ENCODE results near the gene FLOT1.

DNA sequence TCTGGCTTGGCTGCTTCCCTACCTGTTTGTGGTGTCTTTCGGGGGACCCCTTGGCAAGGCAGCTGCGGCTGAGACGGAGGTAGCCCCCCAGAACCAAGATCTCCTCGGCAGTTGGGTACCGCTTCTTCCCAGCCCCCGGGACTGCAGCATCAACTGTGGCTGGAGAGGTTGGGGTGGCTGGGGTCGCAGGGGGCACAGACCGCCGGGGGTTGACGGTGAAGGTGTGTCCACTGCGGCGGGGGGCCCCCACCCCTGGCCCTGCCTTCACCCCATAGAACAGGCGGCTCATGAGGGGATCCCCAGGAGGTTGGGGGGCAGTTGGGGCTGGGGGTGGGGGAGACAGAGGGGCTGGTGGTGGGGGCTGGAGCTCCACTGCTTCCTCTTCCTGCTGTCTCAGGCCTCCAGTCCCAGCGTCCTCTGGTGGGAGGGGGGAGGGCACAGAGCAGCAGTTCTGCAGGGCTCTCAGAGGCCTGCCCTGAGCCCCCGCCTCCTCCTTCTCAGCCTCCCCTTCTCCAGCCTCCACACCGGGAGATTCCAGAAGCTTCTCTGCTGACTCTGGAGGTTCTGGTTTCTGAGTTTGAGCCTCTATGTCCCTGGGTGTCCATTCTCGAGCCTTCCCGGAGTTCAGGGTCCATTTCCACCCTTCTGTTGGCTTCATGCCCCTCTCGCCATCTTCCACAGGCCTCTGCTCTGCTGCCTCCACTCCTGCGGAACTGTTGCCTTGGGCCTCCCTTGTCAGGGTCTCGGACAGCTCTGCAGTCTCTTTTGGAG, 57.9 kb downstream of the FLOT1 start:
- TF ChIP-seq, protein P1, sequence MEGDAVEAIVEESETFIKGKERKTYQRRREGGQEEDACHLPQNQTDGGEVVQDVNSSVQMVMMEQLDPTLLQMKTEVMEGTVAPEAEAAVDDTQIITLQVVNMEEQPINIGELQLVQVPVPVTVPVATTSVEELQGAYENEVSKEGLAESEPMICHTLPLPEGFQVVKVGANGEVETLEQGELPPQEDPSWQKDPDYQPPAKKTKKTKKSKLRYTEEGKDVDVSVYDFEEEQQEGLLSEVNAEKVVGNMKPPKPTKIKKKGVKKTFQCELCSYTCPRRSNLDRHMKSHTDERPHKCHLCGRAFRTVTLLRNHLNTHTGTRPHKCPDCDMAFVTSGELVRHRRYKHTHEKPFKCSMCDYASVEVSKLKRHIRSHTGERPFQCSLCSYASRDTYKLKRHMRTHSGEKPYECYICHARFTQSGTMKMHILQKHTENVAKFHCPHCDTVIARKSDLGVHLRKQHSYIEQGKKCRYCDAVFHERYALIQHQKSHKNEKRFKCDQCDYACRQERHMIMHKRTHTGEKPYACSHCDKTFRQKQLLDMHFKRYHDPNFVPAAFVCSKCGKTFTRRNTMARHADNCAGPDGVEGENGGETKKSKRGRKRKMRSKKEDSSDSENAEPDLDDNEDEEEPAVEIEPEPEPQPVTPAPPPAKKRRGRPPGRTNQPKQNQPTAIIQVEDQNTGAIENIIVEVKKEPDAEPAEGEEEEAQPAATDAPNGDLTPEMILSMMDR (IDR thresholded peaks at IDR 0.05) = no peak
- no peak for TF ChIP-seq EZH2 (IDR thresholded peaks at IDR 0.05; ENCODE audit: borderline replicate concordance, insufficient read depth, low read depth, low read length, poor library complexity, severe bottlenecking)

All from B cell (primary cell).